ENCODE results near the gene TGFBI.

Gene TGFBI

DNA sequence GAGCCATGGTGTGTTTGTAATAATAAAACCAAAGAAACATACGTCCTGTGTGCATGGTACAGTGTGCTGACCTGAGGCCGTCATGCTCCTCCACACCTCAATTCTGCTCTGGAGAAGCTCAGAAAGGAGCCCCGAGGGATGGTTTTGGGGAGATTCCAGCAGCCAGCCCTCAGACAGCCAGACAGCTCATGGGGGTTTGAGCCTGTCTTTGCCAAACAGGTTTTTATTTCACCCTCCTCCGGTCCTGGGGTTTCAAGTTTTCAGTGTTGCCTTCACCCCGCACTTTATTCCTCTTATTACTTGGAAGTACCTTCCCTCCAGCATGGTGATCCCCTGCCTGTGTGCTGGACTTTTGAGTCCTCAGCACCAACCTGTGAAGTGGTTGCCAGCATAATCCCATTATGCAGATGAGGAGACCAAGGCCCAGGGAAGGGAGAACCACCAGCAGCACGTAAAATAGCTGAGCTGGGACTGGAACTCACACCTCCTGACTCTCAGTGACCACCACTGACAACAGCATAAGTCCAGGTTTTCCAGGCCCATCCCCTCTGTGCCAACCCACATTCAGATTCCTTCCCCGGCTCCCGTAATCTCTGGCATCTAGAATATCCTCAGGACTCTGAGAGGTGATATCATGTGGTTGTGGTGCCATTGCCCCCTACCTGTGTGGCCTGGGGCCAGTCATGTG is 35.1 kb downstream of the TGFBI start:
- DNase-seq (ENCODE audit: low spot score), result no peak

GRCh38 chr5:136064510-136064909 is 35.7 kb downstream of the TGFBI start:
- DNase-seq (ENCODE audit: low spot score), result no peak

DNA sequence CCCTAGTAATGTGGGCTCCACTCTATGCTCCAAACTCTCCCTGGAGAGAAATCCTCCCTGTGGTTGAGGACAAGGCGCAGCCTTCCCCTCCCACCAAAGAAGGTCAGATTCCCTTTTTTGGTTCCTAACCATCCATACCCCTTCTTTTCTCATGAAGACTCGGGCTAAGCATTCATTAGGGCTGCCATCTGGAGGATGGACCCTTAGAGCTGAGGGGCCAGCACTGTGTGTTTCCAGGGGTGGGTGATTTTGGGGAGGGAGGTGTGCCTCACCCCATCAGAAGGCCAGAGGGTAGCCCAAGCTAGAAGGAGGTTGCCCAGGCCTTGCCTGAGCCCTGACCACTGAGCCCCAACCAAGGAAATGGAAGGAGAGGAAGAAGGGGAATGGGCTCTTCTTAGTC is 36.8 kb downstream of the TGFBI start:
- no peak for DNase-seq (ENCODE audit: low spot score)

- no peak for DNase-seq (ENCODE audit: low spot score)
Measured at GRCh38 chr5:136066661-136067271, 38.0 kb downstream of the TGFBI start.

- no peak for DNase-seq (ENCODE audit: low spot score)
Measured at GRCh38 chr5:136067422-136067821, 38.6 kb downstream of the TGFBI start.

DNA sequence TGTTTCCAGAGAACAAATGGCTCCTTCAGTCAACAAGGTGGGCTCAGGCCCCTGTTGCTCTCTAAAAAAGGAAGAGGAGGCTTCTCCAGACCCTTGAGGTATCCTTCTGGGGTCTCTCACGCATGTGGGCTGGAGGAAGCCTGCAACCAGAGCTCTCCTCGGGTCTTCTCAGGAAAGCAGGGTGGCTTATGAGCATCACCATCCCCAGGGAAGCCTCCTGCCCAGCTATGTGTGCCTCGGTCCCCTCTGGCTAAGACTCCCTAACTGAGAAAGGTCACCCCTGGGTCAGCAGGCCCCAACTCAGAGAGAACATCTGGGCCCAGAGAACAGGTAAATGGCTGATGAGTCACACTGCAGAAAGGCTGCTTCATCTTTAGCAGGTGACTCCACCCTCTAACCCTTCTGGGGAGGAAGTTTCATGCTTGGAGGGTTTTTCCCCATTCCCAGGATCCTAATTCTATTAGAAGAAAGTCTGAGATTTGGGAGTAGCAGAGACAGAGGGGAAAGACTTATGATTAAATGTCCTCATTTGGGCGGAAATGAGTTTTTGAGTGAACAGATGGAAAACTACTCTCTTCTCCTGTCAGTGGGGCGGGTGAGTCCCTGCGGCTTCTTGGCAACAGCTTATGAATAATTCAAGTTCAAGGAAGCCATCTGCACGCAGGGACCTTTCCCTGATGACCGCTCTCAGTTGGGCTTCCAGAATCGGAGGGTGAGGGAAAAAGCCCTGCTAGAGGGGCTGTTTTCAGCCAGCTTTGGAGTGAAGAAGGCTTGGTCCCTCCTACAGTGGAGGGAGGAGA is 41.9 kb downstream of the TGFBI start:
- peak; percentile 15 for DNase-seq (ENCODE audit: low spot score)

GRCh38 chr5:136073714-136074529 is 45.1 kb downstream of the TGFBI start:
- no peak for DNase-seq (ENCODE audit: low spot score)

DNA sequence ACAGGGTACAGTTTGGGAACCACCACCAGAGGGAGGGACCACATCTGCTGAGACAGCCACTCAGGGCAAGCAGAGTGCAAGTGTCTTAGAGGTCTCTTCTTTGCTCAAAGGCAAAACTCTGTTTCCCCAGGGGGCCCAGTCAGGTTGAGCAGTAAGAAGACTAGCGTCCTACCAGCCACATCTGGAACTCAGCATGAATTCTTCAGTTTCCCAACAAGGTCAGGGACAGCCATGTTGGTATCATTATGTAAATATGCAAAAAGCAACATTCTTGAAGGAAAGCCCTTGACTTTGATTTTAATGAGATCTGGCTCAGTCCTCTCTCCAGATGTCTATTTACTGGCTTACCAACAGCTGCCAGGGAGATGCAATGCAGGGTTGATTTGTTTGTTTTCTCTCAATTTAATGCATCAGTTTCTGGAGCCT is 46.7 kb downstream of the TGFBI start:
- DNase-seq (ENCODE audit: low spot score), result no peak

DNA sequence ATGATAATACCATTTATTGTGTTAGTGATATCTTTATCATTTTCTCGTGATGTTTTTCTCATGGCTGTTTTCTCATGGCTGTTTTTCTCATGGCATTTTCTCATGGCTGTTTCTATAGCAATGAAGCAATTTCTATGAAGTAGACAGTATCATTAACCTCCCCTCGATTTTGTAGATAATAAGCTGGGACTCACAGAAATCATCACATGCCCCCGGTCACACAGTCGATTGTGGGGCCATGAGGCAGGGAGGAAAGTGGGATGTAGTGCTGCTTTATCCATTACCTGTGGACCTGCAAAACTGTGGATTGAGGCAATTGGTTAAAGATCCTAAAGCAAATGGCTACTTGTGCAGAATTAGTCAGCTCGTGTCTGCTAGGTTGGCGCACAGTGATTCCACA is 47.3 kb downstream of the TGFBI start:
- no peak for DNase-seq (ENCODE audit: low spot score)

DNA sequence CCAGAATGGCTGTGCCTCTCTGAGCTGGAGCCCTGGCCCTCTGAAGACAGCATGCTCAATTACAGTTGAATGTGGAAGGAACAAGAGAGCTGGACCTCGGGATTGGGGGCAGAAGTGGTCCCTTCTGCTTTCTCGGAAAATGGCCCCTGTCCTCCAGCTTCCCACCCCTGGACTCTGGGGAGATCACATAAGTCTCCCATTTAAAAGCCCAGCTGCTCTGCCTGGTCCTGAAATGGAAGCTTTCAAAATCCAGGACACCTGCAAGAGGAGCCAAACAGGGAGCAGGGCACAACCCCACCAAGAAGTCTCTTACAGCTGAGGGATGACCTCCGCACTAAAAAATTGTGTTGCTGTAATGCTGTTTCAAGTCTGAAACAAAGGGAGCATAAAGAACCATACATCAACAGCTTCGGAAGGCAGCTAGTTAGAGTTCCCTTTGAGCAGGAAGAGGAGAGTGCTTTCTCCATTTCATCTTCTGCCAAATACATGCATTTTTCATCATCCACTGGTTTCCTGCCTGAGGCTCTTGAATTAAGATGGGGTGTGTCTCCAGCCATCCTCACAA is 48.2 kb downstream of the TGFBI start:
- DNase-seq (ENCODE audit: low spot score), result no peak

GRCh38 chr5:136079195-136079985 is 50.6 kb downstream of the TGFBI start:
- DNase-seq (ENCODE audit: low spot score), result no peak

DNA sequence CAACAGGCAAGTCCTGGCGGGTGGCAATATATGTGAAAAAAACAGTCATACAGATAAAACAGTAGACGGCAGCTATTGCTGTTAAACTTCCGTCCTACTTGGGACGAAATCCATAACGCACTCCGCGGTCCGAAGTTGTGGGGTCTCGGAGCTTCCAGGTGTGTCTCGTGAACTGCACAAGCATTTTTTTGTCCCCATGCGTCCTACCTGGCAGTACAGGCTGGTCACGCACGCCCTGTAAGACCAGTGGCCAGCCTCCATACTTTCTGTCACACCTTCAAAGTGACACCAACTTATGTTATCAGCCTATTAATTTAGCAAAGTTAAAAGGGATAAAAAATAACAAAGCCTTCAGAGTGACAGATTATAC is 51.3 kb downstream of the TGFBI start:
- DNase-seq (ENCODE audit: low spot score), result no peak

GRCh38 chr5:136080483-136081216 is 51.9 kb downstream of the TGFBI start:
- DNase-seq (ENCODE audit: low spot score), result peak; percentile 63

- no peak for DNase-seq (ENCODE audit: low spot score)
Measured at GRCh38 chr5:136081217-136081591, 52.4 kb downstream of the TGFBI start.

DNA sequence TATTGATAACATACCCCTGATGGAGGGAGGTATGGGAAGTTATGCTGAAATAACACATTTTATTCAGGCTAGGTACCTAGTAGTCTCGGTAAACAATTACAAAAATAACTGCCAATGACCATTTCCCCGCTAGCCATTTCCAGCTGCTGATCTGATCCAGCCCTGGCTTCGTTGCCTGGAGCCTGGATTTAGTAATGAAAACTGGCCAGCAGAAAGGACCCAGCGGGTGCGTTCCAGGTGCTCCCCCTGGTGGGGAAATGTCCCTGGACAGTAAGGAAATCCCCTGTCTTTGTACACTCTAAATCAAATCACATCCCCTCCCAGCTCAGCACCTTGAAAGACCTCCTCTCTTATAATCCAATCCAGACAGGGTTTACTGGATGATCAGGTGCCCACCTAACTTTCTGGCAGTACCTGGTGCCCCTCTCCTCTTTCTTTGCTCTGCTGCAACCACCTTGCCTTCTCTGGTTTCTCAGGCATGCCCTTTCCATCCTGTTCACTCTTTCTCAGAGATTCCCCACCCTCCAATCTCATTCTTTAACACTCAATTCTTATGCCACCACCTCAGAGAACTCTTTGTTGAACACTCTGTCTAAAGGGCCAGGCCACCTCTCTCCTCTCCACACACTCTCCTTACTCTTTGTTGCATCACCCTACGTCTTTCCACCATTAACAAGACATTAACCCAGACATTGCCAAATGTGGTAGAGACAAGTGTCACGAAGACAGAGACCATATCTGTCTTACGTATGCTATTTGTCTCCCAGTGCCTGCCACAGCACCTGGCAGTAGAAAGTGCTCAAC is 53.8 kb downstream of the TGFBI start:
- no peak for DNase-seq (ENCODE audit: low spot score)

GRCh38 chr5:136084698-136085097 is 55.9 kb downstream of the TGFBI start:
- peak; percentile 9 for DNase-seq (ENCODE audit: low spot score)

GRCh38 chr5:136086783-136087566 is 58.2 kb downstream of the TGFBI start:
- no peak for DNase-seq (ENCODE audit: low spot score)

GRCh38 chr5:136087961-136088871 is 59.4 kb downstream of the TGFBI start:
- DNase-seq (ENCODE audit: low spot score), result no peak
